Epithelial cell of esophagus (primary cell): Measurements from ENCODE around the gene STK32B.

Experiments
- DNase-seq: peaks from one replicate; pipeline ENCODE4 v3.0.0; 2010; ENCODE audit warnings: low read depth
- H3K4me3 ChIP-seq: 2 replicates; pipeline ENCODE4 v1.5.1; 2011; ENCODE audit warnings: mild to moderate bottlenecking, low read length, control low read depth
- TF ChIP-seq, protein P1 (sequence below): IDR thresholded peaks from 2 replicates; pipeline ENCODE4 v1.5.1; 2011; ENCODE audit warnings: low read depth, mild to moderate bottlenecking, low read length, control low read depth, inconsistent platforms; ENCODE audit not compliant: insufficient read depth; ENCODE audit errors: missing control alignments

Gene STK32B

DNA sequence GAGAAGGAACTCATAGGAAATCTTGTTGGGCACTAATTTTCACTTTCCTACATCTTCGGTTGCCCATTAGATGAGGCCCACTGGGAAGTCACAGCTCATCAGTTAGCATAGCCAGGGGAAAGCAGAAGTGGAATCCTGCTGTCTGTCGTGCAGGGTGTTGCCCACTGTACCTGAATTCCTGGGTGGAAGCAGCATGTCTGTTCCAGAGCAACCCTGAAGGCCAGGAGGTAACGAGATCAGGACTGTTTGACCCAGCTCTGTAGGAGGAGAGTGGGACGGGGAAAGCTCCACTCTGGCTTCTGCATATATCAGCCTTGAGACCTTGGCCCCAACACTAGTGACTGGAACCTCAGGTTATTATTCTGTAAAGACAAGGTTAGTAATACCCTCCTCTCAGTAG is 361.0 kb downstream of the STK32B start:
- TF ChIP-seq, protein P1, sequence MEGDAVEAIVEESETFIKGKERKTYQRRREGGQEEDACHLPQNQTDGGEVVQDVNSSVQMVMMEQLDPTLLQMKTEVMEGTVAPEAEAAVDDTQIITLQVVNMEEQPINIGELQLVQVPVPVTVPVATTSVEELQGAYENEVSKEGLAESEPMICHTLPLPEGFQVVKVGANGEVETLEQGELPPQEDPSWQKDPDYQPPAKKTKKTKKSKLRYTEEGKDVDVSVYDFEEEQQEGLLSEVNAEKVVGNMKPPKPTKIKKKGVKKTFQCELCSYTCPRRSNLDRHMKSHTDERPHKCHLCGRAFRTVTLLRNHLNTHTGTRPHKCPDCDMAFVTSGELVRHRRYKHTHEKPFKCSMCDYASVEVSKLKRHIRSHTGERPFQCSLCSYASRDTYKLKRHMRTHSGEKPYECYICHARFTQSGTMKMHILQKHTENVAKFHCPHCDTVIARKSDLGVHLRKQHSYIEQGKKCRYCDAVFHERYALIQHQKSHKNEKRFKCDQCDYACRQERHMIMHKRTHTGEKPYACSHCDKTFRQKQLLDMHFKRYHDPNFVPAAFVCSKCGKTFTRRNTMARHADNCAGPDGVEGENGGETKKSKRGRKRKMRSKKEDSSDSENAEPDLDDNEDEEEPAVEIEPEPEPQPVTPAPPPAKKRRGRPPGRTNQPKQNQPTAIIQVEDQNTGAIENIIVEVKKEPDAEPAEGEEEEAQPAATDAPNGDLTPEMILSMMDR: no peak
- DNase-seq: no peak
- no peak overlapping the region for H3K4me3 ChIP-seq

DNA sequence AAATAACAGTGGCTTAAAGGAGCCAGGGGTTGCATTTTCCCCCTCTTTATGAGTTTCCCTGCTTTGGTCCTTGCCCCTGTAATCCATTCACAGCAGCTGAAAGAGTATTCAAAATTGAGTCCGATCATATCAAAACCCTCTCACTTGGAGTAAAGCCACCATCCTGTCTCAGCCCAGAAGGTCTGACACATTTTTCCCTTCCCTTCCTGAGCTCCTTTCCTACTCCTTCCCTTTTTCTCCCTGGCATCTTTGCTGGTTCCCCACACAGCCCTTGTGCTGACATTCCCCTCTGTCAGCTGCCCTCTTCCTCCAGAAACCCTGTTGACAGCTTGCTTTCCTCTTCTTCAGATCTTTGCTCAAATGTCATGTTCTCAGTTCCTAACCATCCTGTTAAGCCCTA is 361.5 kb downstream of the STK32B start:
- no peak overlapping the region for H3K4me3 ChIP-seq
- TF ChIP-seq, protein P1: no peak
- no peak for DNase-seq

DNA sequence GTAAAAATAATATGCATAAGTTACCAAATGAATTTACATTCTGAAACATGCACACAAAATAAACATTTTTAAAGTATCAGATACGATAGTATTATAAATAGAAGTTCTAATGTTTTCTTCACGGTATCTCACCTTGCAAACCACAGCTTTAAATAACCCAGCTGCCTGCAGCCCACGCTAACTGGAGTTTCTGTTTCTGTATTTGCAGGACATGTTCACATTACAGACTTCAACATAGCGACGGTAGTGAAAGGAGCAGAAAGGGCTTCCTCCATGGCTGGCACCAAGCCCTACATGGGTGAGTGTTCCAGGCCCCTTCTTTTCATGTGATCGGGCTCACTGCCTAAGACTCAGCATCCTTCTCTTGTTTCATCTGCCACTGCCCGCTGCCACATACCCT is 365.4 kb downstream of the STK32B start:
- H3K4me3 ChIP-seq: no peak overlapping the region
- TF ChIP-seq, protein P1: no peak
- no peak for DNase-seq

DNA sequence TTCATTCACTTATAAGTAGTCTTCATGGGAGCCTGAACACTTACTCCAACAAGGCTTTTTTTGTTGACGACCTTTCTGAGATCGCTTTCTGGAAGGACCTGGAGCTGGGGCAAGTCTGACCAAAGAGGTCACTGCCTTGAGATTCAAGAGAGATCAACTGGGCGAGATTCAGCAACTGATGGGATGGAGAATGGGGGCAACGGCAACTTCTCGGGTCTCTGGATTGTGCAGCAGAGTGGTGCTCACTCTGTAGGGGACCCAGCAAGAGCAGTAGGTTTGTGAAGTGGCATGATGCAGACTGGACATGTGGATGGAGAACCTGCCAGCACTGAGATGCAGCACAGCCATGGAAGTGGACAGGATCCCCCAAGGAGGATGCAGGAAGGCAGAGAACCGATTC is 369.0 kb downstream of the STK32B start:
- TF ChIP-seq, protein P1: no peak
- H3K4me3 ChIP-seq: no peak overlapping the region
- DNase-seq: no peak

DNA sequence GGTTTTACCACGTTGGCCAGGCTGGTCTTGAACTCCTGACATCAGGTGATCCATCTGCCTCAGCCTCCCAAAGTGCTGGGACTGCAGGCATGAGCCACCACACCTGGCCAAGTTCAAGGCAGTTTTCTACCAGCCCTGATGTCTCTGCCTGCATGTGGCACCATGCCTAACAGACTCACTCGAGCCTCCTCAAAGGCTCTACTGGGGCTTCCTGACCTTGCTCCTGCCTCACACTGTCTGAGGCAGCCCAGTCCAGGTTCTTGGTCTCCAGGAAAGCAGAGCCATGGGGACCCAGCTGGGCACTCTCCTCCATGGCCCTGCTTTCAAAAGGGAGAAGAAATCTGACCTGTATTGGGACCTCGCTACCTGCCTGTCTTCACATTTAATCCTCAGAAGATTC is 370.1 kb downstream of the STK32B start:
- no peak overlapping the region for H3K4me3 ChIP-seq
- TF ChIP-seq, protein P1: no peak

DNA sequence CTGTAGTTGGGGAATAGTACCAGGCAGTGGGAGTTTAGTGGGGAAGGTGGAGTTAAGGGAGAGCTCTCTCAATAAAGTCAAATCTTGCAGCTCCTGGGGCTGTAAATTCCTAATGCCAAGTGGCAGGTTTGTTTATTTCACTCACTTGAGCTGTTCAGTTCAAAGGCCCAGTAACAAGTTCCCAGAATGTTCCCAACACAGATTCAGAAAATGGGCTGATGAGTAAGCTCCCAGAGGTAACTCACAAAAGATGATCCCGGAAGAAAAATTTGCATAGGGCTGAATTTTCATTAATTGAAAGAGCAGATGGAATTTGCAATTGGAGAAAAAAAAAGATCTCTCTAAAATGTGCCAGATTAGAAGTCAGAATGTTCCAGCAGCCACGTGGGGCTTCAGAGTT is 370.9 kb downstream of the STK32B start:
- TF ChIP-seq, protein P1: no peak
- no peak overlapping the region for H3K4me3 ChIP-seq
- no peak for DNase-seq

More for the DNA sequence above, 370.1 kb downstream of the STK32B start:
- DNase-seq: no peak

DNA sequence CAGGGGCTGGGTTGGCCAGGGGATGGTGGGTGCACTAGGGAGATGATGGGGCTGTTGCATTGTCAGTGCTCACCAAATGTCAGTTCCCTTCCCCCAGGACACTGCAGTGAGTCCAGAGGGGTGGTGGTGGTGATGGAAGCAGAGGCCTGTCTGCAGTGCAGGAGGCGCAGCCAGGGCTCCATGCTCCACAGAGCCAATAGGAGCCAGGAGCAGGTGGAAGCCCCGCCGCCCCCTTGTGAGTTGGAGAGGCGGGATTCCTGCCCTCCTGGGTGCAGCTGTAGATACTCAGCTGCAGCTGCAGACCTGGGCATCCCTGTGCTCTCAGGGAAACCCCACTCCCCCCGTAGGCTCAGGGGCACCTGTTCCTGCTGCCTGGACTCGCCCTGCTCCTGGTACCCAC is 372.4 kb downstream of the STK32B start:
- TF ChIP-seq, protein P1: no peak
- no peak overlapping the region for H3K4me3 ChIP-seq
- DNase-seq: no peak
